A549 (cell line): ENCODE data around the gene OSTF1.
A peak's percentile ranks its signal among the peaks of the same experiment; 100 is the strongest.

Experiments
- CHD2 ChIP-seq: fragments of 150-350 bp; IDR thresholded peaks from 2 replicates; pipeline ENCODE4 v1.6.1; 2014; ENCODE audit warnings: low read length; ENCODE audit not compliant: partially characterized antibody
- CTCF ChIP-seq: fragments of >200 bp; sonication (Bioruptor Twin); formaldehyde crosslinking; IDR thresholded peaks from 3 replicates; pipeline ENCODE4 v1.5.1; 2016
- ELK1 ChIP-seq: fragments of 150-350 bp; IDR thresholded peaks from 2 replicates; pipeline ENCODE4 v1.6.1; 2014; ENCODE audit warnings: low read depth, mild to moderate bottlenecking, low read length
- EP300 ChIP-seq, 2 experiments: fragments of >200 bp; sonication (Bioruptor Twin); formaldehyde crosslinking; IDR thresholded peaks; 2 replicates in 1 of 2; 3 replicates in 1 of 2; pipeline ENCODE4 v1.6.1; 2016 to 2017
- ESRRA ChIP-seq: fragments of 150-350 bp; IDR thresholded peaks from 2 replicates; pipeline ENCODE4 v1.6.1; 2014; ENCODE audit warnings: mild to moderate bottlenecking, low read length, borderline replicate concordance
- HMGXB4 ChIP-seq: fragments of 250-450 bp; sonication (Bioruptor Pico); IDR thresholded peaks from 2 replicates; pipeline ENCODE4 v1.5.0; 2021; ENCODE audit warnings: mild to moderate bottlenecking, moderate library complexity, borderline replicate concordance
- JUN ChIP-seq, 2 experiments: fragments of >200 bp; sonication (Bioruptor Twin); formaldehyde crosslinking; IDR thresholded peaks; 2 replicates in 1 of 2; 3 replicates in 1 of 2; pipeline ENCODE4 v1.6.1; 2016 to 2017
- MAX ChIP-seq: IDR thresholded peaks from 2 replicates; pipeline ENCODE4 v1.6.1; 2012
- SREBF2 ChIP-seq: fragments of 450-650 bp; IDR thresholded peaks from 2 replicates; pipeline ENCODE4 v1.6.1; 2014; ENCODE audit warnings: mild to moderate bottlenecking, moderate library complexity
- USF2 ChIP-seq: fragments of 450-650 bp; IDR thresholded peaks from 2 replicates; pipeline ENCODE4 v1.6.1; 2014; ENCODE audit warnings: antibody characterized with exemption

GRCh38 chr9:75087289-75087823 is 958 bp upstream of the OSTF1 start:
- no peak for TF ChIP-seq SREBF2
- TF ChIP-seq ESRRA, result no peak
- no peak for TF ChIP-seq ELK1
- no peak for TF ChIP-seq CTCF
- 0 out of 2 replicates have a peak, but pooled peaks have one; percentile 7 for TF ChIP-seq MAX
- no peak for TF ChIP-seq HMGXB4 (CRISPR knock-in tag)
- TF ChIP-seq EP300 (IDR thresholded peaks at IDR 0.05), result no peak
- no peak for TF ChIP-seq USF2
- TF ChIP-seq JUN (IDR thresholded peaks at IDR 0.05), result no peak
- no peak for TF ChIP-seq CHD2
